Prostate gland (tissue), 2 donors: Measurements from ENCODE around the gene ANGEL2. TPM values are rescaled to one million over a fixed set of nuclear protein-coding genes. Genes with fewer than 3 reads are reported as not detected.

Experiments used
- DNase-seq: peaks from one replicate; pipeline ENCODE4 v3.0.0-alpha.2; 2019; ENCODE audit warnings: low spot score
- H3K27ac ChIP-seq, 2 donors: fragments of 200-600 bp; sonication (generic); 2 replicates each; pipeline ENCODE4 v1.5.1; 2017 to 2019
- H3K27me3 ChIP-seq: fragments of 200-600 bp; sonication (generic); replicated peaks from 2 replicates; pipeline ENCODE4 v1.5.1; 2019; ENCODE audit not compliant: insufficient read depth
- H3K36me3 ChIP-seq, 2 donors: fragments of 200-600 bp; sonication (generic); 1 replicate in 1 of 2; 2 replicates in 1 of 2; pipeline versions ENCODE4 v1.5.1 to v1.8.1; 2017 to 2019
- H3K4me1 ChIP-seq: fragments of 200-600 bp; sonication (generic); replicated peaks from 2 replicates; pipeline ENCODE4 v1.5.1; 2019
- H3K4me3 ChIP-seq, 2 donors: fragments of 200-600 bp; sonication (generic); 2 replicates each; pipeline ENCODE4 v1.5.1; 2017 to 2019
- H3K9me3 ChIP-seq: fragments of 200-600 bp; sonication (generic); 2 replicates; pipeline ENCODE4 v1.5.1; 2017
- CTCF ChIP-seq, 4 experiments: fragments of 200-600 bp in 2 of 4; fragments of 450-650 bp in 2 of 4; sonication (generic) in 2 of 4; IDR thresholded peaks; 1 replicate in 3 of 4; 2 replicates in 1 of 4; pipeline ENCODE4 v1.5.1; 2016 to 2019; ENCODE audit warnings: antibody characterized with exemption in 4 of 4, mild to moderate bottlenecking in 2 of 4, moderate library complexity in 2 of 4
- POLR2A ChIP-seq: fragments of 450-650 bp; IDR thresholded peaks from one replicate; pipeline ENCODE4 v1.6.1; 2016; ENCODE audit warnings: antibody characterized with exemption, mild to moderate bottlenecking
- POLR2AphosphoS5 ChIP-seq: sonication (generic); formaldehyde crosslinking; IDR thresholded peaks from one replicate; pipeline ENCODE4 v1.6.1; 2017; ENCODE audit warnings: antibody characterized with exemption
- whole genome bisulfite sequencing: methylation state at CpG from one replicate; pipeline ENCODE4 v1.1.5; 2018; 5-methylcytosine and 5-hydroxymethylcytosine counted together
- intact Hi-C: fragments of 100-400 bp; cut with DNase I; formaldehyde crosslinking; loops from one replicate; pipeline ENCODE4 v1.14.2; 2022
- total RNA-seq, 2 donors: library from RNA; depleted of rRNA; stranded (reverse); fragments of >200 nt; gene quantifications; one replicate each; pipeline ENCODE4 v1.1.0, GENCODE V29; 2016

The ANGEL2 gene
- total RNA-seq, 2 donors from 2014 or later = 54.0 to 57.3 TPM

- 72% methylated on average over 10 of the region's 10 CpGs for WGBS
- no peak for TF ChIP-seq CTCF (IDR thresholded peaks at IDR 0.05)
- TF ChIP-seq POLR2A = no peak
- TF ChIP-seq POLR2AphosphoS5 = no peak
- Histone ChIP-seq H3K36me3 (no peaks in the 10 kb centered on the region), H3K27ac (no peak overlapping the region), H3K27me3 (no peaks in the 10 kb centered on the region), H3K4me3 (no peak overlapping the region), H3K4me1 (no peaks in the 10 kb centered on the region), H3K9me3 (no peaks in the 10 kb centered on the region)
- intact Hi-C loops = no loop called here
- no peak for DNase-seq
Observed at GRCh38 chr1:212958175-212958574, 57.5 kb downstream of the ANGEL2 start.

- no peaks in the 10 kb centered on the region for H3K9me3 ChIP-seq
- DNase-seq = no peak
- intact Hi-C loops = no loop called here
- no peak overlapping the region for H3K27ac ChIP-seq
- H3K27me3 ChIP-seq = no peaks in the 10 kb centered on the region
- no peaks in the 10 kb centered on the region for H3K36me3 ChIP-seq
- no peak for TF ChIP-seq CTCF (IDR thresholded peaks at IDR 0.05)
- no peak for TF ChIP-seq POLR2A
- no peak for TF ChIP-seq POLR2AphosphoS5
- no peak overlapping the region for H3K4me3 ChIP-seq
- no peaks in the 10 kb centered on the region for H3K4me1 ChIP-seq
- WGBS = 94% methylated on average over 6 of the region's 6 CpGs
Observed at GRCh38 chr1:212957546-212957945, 58.1 kb downstream of the ANGEL2 start.

- no peak for DNase-seq
- H3K27ac ChIP-seq = no peak overlapping the region
- no peaks in the 10 kb centered on the region for H3K9me3 ChIP-seq
- intact Hi-C loops = no loop called here
- 82% methylated on average over 8 of the region's 8 CpGs for WGBS
- no peaks in the 10 kb centered on the region for H3K27me3 ChIP-seq
- no peak for TF ChIP-seq CTCF (IDR thresholded peaks at IDR 0.05)
- no peak for TF ChIP-seq POLR2A
- no peak for TF ChIP-seq POLR2AphosphoS5
- H3K4me1 ChIP-seq = no peaks in the 10 kb centered on the region
- no peak overlapping the region for H3K4me3 ChIP-seq
- no peaks in the 10 kb centered on the region for H3K36me3 ChIP-seq
Observed at GRCh38 chr1:212955961-212956620, 59.6 kb downstream of the ANGEL2 start.

GRCh38 chr1:212955098-212955497, 60.6 kb downstream of the ANGEL2 start:
- intact Hi-C loops = no loop called here
- Histone ChIP-seq H3K36me3 (no peaks in the 10 kb centered on the region), H3K27ac (no peak overlapping the region), H3K27me3 (no peaks in the 10 kb centered on the region), H3K9me3 (no peaks in the 10 kb centered on the region), H3K4me1 (no peaks in the 10 kb centered on the region), H3K4me3 (no peak overlapping the region)
- 94% methylated on average over 3 of the region's 3 CpGs for WGBS
- no peak for DNase-seq
- TF ChIP-seq POLR2A (no peak), POLR2AphosphoS5 (no peak), CTCF (IDR thresholded peaks at IDR 0.05) (no peak)

- DNase-seq = no peak
- Histone ChIP-seq H3K27me3 (no peaks in the 10 kb centered on the region), H3K36me3 (no peaks in the 10 kb centered on the region), H3K27ac (no peak overlapping the region), H3K9me3 (no peaks in the 10 kb centered on the region), H3K4me3 (no peak overlapping the region), H3K4me1 (no peaks in the 10 kb centered on the region)
- intact Hi-C loops = no loop called here
- 98% methylated on average over 6 of the region's 6 CpGs for WGBS
- TF ChIP-seq POLR2A = no peak
- TF ChIP-seq POLR2AphosphoS5 = no peak
- TF ChIP-seq CTCF (IDR thresholded peaks at IDR 0.05) = no peak
Observed at GRCh38 chr1:212954514-212954913, 61.2 kb downstream of the ANGEL2 start.
